AG09319 (cell line): ENCODE results near the gene XRN2.
A peak's percentile ranks its signal among the peaks of the same experiment; 100 is the strongest.

Experiments
- DNase-seq: peaks from one replicate; pipeline ENCODE4 v3.0.0-alpha.2; 2010; ENCODE audit warnings: low read depth; ENCODE audit errors: extremely low read depth
- CTCF ChIP-seq: IDR thresholded peaks from 2 replicates; pipeline ENCODE4 v1.5.1; 2011; ENCODE audit warnings: low read depth, mild to moderate bottlenecking, inconsistent platforms, low read length, moderate library complexity

The XRN2 gene

GRCh38 chr20:21353236-21353635 lies 50.1 kb downstream of the XRN2 start:
- TF ChIP-seq CTCF: no peak
- no peak for DNase-seq

GRCh38 chr20:21355981-21356380 lies 52.9 kb downstream of the XRN2 start:
- no peak for TF ChIP-seq CTCF
- DNase-seq: no peak

GRCh38 chr20:21356386-21356785 lies 53.3 kb downstream of the XRN2 start:
- no peak for DNase-seq
- TF ChIP-seq CTCF: no peak

- no peak for DNase-seq
- no peak for TF ChIP-seq CTCF
Measured at GRCh38 chr20:21357844-21358243, 54.7 kb downstream of the XRN2 start.

- TF ChIP-seq CTCF: no peak
- no peak for DNase-seq
Measured at GRCh38 chr20:21358737-21359136, 55.6 kb downstream of the XRN2 start.

- no peak for TF ChIP-seq CTCF
- peak; percentile 38 for DNase-seq
Measured at GRCh38 chr20:21360705-21361104, 57.6 kb downstream of the XRN2 start.

GRCh38 chr20:21361266-21361665 lies 58.1 kb downstream of the XRN2 start:
- no peak for TF ChIP-seq CTCF

More at GRCh38 chr20:21361266-21361665, 58.1 kb downstream of the XRN2 start:
- DNase-seq: no peak
